GM21723 (cell line): ENCODE measurements around the gene POFUT2.

ENCODE experiments used
- ATAC-seq: cut with Tn5 transposase; IDR thresholded peaks from one replicate; pipeline ENCODE4 v1.9.1; 2021; ENCODE audit warnings: mild to moderate bottlenecking, moderate library complexity; ENCODE audit not compliant: unreplicated experiment

Gene POFUT2

DNA sequence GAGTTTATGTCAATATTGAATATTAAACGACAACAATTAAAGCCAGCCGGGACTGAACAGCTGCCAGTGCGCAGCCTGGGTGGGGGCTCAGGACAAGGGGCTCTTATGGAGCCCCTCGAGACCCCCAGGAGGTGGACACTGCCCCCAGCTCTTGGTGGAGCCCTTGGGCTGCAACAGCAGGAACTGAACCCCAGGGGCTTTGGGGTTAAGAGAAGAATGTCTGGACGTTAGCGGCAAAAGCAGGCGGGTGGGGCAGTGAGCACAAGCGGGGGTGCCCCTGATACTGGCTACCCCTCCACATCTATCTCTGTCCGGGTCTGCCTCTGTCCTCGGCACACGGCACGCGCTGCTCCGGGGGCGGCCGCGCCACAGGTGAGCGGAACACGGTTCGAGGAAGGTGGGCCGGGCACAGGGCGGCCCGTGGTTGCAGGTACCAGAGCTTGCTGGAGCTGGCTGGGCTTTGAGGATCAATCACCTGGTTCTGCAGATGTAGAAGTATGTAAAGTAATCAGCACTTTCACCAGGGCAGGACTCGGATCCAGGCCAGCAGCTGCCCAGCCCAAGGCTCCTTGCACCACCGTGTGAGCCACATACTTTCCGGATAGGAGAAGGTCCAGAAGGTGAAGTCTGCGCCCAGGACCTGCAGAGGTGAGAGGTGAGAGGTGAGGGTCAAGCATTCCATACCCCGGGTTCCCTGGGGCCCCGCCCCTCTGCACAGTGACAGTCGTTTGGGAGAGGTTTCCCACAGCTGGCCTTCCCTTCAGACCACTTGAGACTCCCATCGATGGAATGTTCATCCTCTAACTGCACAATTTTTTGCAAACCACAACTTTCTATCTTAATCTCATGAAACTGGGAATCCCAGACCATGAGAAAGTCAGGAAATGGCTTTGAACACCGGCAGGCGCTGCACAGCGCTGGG, 12.4 kb upstream of the POFUT2 start:
- no peak for ATAC-seq

DNA sequence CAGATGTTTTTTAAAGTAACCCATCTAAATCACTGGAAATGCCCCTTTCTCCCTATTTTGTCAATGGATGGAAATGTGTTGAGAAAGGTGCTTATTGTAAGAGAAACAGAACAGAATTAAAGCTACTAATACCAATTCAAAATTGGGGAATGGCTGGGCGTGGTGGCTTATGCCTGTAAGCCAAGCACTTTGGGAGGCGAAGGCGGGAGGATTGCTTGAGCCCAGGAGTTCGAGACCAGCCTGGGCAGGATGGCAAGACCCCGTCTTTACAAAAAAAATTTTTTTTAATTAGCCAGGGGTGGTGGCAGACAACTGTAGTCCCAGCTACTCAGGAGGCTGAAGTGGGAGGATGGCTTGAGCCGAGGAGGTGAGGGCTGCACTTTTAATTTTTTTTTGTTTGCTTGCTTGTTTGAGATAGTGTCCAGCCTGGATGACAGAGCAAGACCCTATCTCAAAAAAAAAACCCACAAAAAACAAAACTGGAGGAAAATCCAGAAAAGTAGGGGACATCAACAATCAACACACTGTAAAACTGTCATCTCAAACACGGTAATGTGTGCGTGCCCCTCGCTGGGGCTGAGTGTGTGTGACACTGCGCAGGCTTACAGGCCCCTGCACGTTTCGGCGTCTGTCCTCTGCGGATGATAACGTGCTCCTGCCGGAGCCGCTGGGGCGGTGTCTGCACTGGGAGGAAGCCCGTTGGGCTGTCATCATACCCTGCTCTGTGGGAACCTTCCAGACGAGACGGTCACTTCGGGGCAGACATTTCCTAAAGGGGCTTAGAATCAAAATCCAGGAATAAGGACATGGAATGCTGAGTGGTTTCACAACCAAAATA, 11.6 kb upstream of the POFUT2 start:
- no peak for ATAC-seq

DNA sequence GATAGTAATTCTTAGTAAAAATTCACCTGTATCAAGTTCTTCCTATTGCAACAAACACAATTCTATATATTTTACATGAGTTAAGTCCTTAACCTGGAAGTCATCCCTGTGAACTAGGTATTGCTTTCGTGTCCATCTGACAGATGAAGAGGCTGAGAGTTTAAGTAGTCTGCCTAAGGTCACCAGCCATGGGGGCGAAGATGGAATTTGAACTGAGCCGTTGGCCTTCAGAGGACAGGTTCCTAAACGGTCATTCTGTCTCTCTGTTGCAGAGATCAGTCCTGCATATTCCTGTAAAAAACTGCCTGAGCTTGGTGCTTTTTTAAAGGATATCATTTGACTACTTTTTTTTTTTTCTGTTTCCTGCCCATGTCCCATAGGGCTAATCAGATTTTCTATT, 10.2 kb upstream of the POFUT2 start:
- no peak for ATAC-seq

DNA sequence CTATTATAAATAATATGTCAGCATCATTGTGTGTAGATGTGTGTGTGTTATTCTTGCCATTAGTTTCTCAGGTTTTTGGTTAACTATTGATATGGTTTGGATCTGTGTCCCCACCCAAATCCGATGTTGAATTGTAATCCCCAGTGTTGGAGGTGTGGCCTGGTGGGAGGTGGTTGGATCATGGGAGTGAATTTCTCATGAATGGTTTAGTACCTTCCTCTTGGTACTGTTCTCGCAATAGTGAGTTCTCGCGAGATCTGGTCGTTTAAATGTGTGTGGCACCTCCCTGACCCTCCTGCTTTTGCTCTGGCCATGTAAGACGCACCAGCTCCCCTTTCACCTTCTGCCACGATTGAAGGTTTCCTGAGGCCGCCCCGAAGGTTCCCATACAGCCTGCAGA, 9.6 kb upstream of the POFUT2 start:
- no peak for ATAC-seq

DNA sequence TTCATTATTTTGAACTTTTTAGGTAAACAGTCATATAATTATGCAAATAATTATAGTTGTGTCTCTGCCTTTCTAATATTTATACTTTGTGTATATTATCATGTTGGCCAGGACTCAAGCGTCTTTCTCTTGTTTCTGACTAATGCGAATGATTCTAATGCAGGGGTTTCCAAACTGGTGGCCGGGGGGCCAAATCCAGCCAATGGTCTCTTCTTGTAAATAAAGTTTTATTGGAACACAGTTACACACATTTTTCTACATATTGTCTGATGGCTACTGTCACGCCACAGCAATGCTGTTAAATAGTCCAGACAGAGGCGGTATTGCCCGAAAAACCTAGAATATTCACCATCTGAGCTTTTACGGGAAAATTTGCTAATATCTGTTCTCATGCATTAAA, 8.9 kb upstream of the POFUT2 start:
- no peak for ATAC-seq

DNA sequence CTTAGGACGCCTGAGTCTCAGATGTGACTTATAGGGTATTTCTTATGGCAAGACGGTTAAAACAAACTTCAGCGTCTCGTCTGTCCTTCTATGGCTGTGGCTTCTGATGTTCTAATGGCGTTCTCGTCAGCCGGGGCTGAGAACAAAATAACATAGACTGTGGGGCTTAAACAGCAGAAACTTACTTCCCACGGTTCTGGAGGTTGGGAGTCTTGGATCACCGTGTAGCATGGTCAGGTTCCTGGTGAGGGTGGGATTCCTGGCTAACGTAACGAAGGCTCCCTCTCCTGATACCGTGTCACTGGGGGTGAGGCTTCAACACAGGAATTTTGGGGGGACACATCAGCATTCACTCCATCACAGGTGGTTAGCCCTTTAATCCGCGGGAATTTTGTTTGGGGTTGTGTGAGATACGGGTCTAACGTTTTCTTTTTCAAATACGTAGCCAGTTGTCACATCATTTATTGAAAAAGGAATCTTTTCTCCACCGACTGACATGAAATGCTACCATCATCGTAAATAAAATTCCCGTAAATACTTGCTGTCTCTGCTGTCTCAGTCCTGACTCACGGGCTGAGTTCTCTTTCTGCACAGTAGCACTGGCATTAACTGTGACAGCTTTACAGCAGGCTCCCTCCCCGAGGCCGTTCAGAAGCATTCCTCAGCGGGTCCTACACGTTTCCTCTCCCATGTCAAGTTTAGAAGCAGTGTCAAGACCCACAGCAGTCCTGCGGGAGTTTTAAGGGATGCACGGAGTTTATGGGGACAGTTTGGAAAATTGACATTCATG, 8.1 kb upstream of the POFUT2 start:
- no peak for ATAC-seq

DNA sequence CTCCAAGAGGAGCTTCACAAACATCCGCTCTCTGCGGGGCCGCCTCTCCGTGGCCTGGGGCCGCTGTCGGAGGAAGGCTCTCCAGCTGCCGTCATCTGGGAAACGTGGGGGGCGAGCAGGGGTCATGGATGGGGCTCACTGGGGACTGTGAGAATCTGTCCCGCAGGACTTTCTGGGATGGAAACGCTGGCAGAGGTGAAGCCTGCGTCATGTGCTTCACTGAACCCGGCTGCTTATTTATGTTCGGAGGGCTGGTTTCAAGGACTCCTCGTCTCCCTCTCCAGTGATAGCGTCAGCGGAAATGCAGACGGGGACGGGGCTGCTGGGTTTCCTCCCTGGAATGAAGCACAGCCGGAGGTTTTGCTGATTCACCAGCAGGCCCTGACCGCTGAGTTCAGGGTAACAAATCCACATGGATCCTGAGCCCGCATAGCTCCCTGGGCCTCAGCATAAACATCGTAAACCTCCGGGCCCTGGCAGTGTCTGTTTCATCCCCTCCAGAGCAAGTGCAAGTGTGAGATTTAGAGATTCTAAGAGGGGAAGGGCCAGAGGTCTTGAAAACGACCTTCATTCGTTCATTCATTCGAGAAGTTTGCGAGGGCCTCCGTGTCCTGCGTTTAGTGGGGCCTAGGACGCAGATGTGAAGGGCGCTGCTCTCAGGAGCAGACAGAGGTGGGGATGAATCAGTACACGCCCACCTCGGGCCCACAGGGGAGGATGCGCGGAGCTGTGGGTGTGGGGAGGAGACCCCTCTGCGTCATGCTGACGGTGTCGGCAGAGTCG, 7.0 kb upstream of the POFUT2 start:
- ATAC-seq, result no peak

DNA sequence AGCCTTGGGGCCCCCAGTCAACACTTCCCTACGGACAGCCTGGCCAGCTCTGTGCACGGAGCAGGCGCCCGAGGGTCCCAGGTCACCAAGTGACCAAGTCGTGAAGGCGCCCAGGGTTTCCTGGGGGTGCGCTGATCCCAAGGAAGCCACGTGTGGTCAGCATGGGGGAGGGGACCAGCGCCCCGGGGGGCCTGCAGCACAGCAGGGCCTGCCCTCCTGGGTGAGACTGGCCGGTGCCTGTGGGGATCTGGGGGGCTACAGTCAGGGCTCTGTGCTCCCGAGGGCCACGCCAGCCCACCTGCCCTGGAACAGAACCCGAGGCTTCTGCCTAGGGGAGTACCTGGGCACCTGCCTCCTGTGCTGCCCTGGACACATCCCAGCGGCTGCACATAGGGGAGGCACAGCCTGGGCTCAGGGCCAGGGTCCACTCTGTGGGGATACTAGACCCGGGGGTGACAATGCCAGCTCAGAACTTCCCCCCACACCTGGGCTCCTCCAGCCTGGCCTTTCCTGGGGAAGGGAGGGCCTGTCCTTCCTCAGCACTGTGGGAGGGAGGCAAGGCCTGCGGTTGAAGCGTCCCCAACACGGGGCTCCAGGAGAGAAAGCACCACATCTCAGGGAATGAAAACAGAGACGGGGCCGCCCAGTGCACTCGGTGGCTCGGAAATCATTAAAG, 6.2 kb upstream of the POFUT2 start:
- ATAC-seq, result no peak

DNA sequence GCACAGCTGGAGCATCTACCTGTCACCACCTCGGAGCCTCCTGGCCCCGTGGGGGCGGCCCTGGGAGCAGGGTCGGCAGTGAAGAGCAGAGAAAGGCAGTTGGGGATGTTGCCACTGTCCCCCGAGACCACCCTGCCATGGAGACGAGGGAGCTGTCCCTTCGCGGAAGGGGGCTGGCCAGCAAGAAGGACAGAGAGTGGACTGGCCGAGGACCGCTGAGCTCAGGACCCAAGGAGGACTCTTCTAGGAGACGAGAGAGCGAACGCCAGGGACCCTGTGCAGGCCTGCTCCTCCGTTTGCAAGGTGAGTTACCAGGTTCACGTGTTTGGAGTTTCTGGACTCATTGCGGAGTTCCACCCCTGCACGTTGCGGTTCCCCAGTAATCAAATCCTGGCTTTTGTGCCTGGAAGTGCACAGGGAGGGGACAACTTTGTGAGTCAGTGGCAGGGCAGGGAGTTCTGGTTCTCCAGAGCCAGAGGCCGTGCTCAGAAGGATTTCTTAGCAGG, 5.6 kb upstream of the POFUT2 start:
- ATAC-seq, result no peak

DNA sequence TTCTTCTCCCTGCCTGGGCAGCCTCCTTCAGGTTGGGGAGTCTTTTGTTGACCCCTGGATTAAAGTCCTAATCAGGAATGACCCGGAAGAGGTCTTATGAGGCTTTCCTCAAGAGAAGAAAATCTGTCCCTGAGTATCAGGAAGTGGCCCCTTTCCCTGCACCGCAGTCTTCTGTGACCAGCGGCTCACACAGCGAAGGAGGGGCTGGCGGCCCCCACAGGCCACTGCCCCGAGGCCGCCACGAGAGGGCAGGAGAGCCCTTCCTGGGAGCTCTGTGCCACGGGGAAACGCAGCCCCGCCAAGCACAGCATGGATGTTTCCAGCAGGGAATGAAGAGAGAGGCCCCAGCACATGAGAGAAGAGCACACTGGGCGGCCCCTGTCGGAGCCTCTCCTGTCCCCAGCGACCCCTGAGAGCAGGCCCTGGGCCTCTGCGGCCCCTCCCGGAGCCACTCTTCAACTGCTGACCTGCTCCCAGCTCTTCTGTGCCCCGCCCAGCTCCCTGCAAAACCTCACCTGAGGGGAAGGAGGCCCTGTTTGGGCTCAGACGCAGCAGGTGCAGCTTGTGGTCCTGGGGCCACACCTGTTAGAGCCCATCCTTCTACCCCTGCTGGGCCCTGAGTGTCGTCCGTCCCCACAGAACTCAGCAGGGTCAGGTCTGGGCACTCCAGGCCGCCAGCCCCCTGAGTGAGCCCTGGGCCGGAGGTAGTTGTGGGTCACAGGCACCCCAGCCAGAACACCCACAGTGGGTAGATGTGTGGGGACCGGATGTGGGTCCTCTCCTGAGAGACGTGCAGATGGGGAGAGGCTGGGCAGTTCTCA, 4.9 kb upstream of the POFUT2 start:
- ATAC-seq, result no peak

DNA sequence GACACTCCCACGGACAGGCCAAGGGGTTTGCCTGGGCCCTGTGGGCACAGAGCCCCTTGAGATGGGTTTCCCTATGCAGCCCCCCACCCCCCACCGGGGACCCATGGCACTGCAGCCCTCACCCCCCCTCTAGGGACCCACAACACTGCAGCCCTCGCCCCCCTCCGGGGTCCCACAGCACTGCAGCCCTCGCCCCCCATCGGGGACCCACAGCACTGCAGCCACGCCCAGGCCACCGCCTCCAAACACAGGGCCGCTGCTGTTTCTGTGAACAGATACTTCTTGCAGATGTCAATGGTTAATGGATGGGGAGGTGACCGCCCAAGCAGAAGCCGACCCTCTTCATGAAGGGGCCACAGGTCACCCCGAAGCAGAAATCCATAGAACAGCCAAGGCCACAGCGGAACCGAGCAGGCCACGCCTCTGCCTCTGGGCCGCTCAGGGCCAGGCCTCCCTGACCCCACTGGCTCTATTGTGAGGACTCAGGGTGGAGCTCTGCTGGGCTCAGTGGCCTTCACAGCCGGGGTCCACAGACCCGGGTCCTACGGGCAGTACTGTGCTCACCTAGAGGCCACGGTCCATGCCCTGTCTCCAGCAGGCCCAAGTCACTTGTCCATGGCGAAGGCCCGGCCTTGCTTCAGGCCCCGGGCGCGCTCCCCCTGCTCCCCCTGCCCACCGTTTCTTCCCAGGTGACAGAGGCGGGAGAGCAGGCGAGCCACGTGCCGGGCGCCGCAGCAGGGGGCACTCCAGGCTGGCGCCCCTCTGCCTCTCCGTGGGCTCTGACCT, 4.1 kb upstream of the POFUT2 start:
- ATAC-seq, result no peak

DNA sequence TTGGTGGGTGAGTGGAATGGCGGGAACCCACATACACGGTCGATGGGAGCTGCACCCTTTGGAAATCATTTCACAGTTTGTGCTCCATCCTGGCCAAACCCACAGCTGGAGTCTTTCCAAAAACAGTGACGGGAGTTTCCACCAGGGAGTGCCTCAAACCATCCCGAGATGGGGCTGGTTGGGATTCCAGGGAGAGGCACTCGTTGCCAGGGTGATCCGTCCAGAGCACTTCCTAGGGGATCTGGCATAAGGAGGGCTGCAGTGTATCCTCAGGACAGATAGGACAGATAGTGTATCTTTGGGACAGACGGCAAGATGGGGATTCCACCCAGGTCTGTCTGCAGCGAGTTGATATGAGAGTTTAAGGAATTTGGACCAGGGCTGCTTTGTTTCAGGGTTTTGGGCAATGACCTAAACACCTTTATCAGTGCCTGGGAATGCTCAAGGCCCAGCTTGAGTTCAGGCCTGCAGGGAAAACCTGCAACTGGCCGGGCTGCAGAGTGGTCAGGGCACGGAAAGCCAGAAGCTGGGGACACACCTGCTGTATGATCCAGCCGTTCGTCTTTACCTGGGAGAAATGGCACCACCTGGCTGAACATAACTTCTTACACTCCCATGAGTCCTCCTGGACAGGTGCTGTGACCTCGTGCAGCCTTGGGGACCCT, 3.4 kb upstream of the POFUT2 start:
- no peak for ATAC-seq

DNA sequence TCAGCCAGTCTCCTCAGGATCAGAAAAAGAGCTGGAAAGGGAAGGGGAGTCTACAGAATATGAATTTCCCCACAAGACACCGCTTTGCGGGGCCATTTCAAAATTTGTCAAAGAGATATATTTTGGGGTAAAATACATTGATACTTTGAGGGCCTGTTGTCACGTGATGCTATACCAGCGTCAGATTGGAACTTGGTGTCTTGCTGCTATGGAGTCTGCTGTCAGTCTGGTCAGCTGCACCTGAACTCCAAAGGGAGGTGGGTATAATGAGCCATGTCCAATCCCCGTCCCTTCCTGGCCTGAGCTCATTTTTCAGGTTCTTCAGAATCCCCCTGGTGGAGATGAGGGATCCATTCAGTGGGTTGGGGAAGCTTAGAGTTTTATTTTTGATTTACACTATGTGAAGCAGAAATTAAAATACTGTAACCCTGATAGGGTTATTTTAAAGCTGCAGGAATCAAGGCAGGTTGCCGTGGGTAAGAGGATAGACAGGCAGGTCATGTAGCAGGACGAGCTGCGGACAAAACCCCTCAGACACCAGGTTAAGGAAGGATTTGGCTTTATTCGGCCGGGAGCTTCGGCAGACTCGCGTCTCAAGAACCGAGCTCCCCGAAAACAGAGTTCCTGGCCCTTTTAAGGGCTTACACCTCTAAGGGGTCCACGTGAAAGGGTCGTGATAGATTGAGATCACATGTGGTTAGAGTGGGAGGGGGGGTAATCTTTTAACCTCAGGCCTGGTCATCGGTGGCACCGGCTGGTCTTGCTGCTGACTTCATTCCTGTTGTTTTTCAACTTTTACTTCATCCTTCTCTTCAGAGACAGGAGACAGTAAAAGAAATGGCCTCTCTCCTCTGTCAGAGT, 2.2 kb upstream of the POFUT2 start:
- no peak for ATAC-seq

DNA sequence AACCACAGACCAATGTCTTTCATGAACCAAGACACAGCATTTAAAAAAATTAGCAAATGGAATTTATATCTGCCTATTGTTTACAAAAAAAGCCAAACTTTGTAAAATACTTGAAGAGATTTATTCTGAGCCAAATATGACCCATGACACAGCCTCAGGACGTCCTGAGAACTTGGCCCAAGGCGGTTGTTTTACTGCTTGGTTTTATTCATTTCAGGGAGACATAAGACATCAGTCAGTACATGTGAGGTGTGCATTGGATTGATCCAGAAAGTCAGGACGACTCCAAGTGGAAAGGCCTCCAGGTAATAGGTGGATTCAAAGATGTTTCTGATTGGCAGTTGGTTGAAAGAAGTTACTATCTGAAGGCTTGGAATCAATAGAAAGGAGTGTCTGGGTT, 1.4 kb upstream of the POFUT2 start:
- no peak for ATAC-seq

DNA sequence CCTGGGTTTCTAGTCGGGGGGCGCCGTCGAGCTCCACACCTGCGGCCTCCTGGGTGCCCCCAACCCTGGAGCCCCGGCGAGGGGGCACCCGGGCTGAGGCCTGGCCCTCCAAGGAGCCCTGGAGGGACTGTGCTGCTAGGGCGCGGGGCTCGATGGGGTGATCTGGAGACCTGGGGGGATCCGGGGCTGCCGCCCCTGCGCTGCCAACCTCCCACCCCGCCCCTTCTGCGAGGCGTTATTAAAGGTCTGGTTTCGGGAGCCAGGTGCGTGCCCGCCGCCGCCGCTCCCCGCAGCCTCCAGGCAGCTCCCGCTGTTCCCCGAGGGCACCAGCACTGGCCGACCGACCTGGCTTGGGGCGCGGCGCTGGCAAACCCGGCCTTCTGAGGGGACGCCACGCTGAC, 746 bp upstream of the POFUT2 start:
- ATAC-seq, result no peak

DNA sequence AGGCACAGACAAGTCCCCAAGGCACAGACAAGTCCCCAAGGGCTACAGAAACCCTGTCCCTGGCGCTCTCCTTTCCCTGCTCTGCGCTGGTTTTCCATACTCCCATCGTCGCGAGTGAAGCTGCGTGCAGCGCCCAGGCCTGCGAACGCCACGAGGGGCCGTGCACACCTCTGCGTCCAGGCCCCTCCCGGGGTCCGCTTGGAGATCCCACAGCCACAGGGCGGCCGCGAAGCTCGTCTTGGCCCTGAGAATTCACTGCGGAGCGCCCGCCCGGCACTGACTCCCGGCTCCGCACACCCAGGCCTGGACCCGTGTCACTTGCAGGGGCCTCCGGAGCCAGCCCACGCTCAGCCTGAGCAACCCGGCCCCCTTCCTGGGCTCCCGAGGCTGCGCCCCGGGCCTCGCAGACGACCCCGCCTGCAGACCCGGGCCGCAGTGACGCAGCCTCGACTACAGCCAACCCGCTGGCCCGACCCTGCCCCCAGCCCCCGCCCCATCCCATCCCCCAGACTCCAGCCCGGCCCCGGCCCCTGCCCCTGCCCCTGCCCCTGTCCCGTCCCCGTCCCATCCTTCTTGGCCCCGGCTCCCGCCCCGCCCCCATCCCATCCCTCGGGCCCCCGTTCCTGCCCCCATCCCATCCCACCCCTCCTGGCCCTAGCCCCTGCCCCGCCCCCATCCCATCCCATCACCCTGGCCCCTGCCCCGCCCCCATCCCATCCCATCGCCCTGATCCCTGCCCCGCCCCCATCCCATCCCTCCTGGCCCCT, 841 bp downstream of the POFUT2 start:
- no peak for ATAC-seq
